Aorta (tissue), 5 donors: ENCODE measurements around the gene TPPP. TPM values are rescaled to one million over a fixed set of nuclear protein-coding genes. Genes with fewer than 3 reads are reported as not detected.
"Not testable (repeated sequence)": the region's sequence is repeated elsewhere in the genome, so short reads cannot be mapped to it uniquely, and the experiment has no call there.

Experiments
- ATAC-seq: fragments of 200-7000 bp; cut with Tn5 transposase; one replicate; pipeline ENCODE4 v1.9.1; 2022; ENCODE audit warnings: moderate library complexity; ENCODE audit not compliant: low FRiP score
- DNase-seq, 2 donors: peaks; one replicate each; pipeline ENCODE4 v3.0.0-alpha.2; 2020
- H3K27ac ChIP-seq, 2 donors: one replicate each; pipeline ENCODE4 v1.5.1; 2013; ENCODE audit warnings: low read length in 2 of 2, mild to moderate bottlenecking in 2 of 2, moderate library complexity in 2 of 2, control low read depth in 1 of 2, inconsistent platforms in 1 of 2, low read depth in 1 of 2
- H3K27me3 ChIP-seq, 2 donors: one replicate each; pipeline ENCODE4 v1.6.1; 2013; ENCODE audit warnings: control low read depth in 1 of 2, low read length in 1 of 2, mild to moderate bottlenecking in 1 of 2, moderate library complexity in 1 of 2; ENCODE audit not compliant: insufficient read depth in 2 of 2, control insufficient read depth in 1 of 2
- H3K36me3 ChIP-seq, 2 donors: one replicate each; pipeline ENCODE4 v1.6.1; 2013; ENCODE audit warnings: control low read depth in 1 of 2, low read length in 1 of 2, mild to moderate bottlenecking in 1 of 2; ENCODE audit not compliant: insufficient read depth in 2 of 2, control insufficient read depth in 1 of 2
- H3K4me1 ChIP-seq, 2 donors: one replicate each; pipeline ENCODE4 v1.6.1; 2013; ENCODE audit warnings: low read length in 2 of 2, control low read depth in 1 of 2, mild to moderate bottlenecking in 1 of 2, moderate library complexity in 1 of 2; ENCODE audit not compliant: insufficient read depth in 2 of 2, control insufficient read depth in 1 of 2
- H3K4me3 ChIP-seq, 2 donors: one replicate each; pipeline ENCODE4 v1.5.1; 2013; ENCODE audit warnings: low read length in 2 of 2, control low read depth in 1 of 2, mild to moderate bottlenecking in 1 of 2
- H3K9me3 ChIP-seq: one replicate; pipeline ENCODE4 v1.6.1; 2013; ENCODE audit warnings: mild to moderate bottlenecking, low read length; ENCODE audit not compliant: control insufficient read depth
- WGBS, 2 donors: extraction: QIAGEN DNeasy Blood & Tissue Kit; methylation state at CpG; one replicate each; pipeline ENCODE4 v1.1.7; 2013; 5-methylcytosine and 5-hydroxymethylcytosine counted together
- intact Hi-C, 2 donors: fragments of 100-400 bp; cut with DNase I; formaldehyde crosslinking; loops; one replicate each; pipeline versions ENCODE4 v1.14.2 to v1.15.0; 2022
- polyA plus RNA-seq, 2 donors: library from polyadenylated mRNA; stranded (reverse); fragments of 200-250 nt; gene quantifications; one replicate each; pipeline ENCODE4 v1.2.3, GENCODE V29; 2013
- total RNA-seq, 2 donors: library from RNA; stranded (reverse); fragmentation: NEBNext Ultra II Directional; extraction: Animal tissue kit (Norgen Biotek cat#: 25700); gene quantifications; one replicate each; pipeline ENCODE4 v1.2.1, GENCODE V29; 2021
- donor health status: healthy with polysubstance abuse.
- donor health status: Bipolar disorder and iron deficiency.
- donor health status: DM: no; HTN: no; CAD: no.
- donor health status: DM: no; HTN: no; CAD: no.
- donor health status: DM: yes; HTN: yes; CAD: no.

TPPP gene
- total and polyA plus RNA-seq, 4 donors, result 2.5 to 9.8 (median 5.2) TPM

GRCh38 chr5:688348-689010 is 4.7 kb downstream of the TPPP start:
- ATAC-seq, H3K27ac ChIP-seq, H3K27me3 ChIP-seq, H3K36me3 ChIP-seq, H3K9me3 ChIP-seq, H3K4me3 ChIP-seq, H3K4me1 ChIP-seq: not testable (repeated sequence)
- 86 to 87% methylated on average over 16 to 20 of the region's 30 CpGs for WGBS, 2 donors
- DNase-seq, result peak in 1 of 2 donors; percentile 80
- intact Hi-C loops, result loop anchor here in 1 of 2 donors (5.0 kb wide), 1 partner anchor 89 kb away; no protein-coding TSS in a partner anchor

- WGBS, 2 donors, result 89 to 100% methylated on average over 2 to 12 of the region's 12 CpGs
- DNase-seq, result peak in 1 of 2 donors; percentile 71
- intact Hi-C loops, result loop anchor here in 1 of 2 donors (5.0 kb wide), 1 partner anchor 90 kb away; no protein-coding TSS in a partner anchor
- H3K36me3 ChIP-seq, H3K27ac ChIP-seq, H3K4me1 ChIP-seq, H3K27me3 ChIP-seq, H3K9me3 ChIP-seq, H3K4me3 ChIP-seq, ATAC-seq: not testable (repeated sequence)
These were observed 6.2 kb downstream of the TPPP start for GRCh38 chr5:686936-687335.

GRCh38 chr5:686172-686523 is 7.0 kb downstream of the TPPP start:
- H3K4me1 ChIP-seq, H3K4me3 ChIP-seq, ATAC-seq, H3K9me3 ChIP-seq, H3K27ac ChIP-seq, H3K36me3 ChIP-seq, H3K27me3 ChIP-seq: not testable (repeated sequence)
- peak in 1 of 2 donors; percentile 72 for DNase-seq
- intact Hi-C loops, result loop anchor here in 1 of 2 donors (5.0 kb wide), 1 partner anchor 91 kb away; no protein-coding TSS in a partner anchor
- 95 to 97% methylated on average over 11 to 12 of the region's 12 CpGs for WGBS, 2 donors

GRCh38 chr5:685262-686171 is 7.6 kb downstream of the TPPP start:
- intact Hi-C loops, result loop anchor here in 1 of 2 donors (5.0 kb wide), 1 partner anchor 92 kb away; no protein-coding TSS in a partner anchor
- Histone ChIP-seq H3K27ac (no peak overlapping the region), H3K4me3 (no peak overlapping the region), H3K27me3 (no peaks in the 10 kb centered on the region), H3K4me1 (no peaks in the 10 kb centered on the region), H3K36me3 (no peaks in the 10 kb centered on the region), H3K9me3 (no peaks in the 10 kb centered on the region)
- WGBS, 2 donors, result 88 to 94% methylated on average over 24 of the region's 24 CpGs
- DNase-seq (peak; percentile 35 to 62), ATAC-seq (no peak)

GRCh38 chr5:684751-685216 is 8.4 kb downstream of the TPPP start:
- intact Hi-C loops, result loop anchor here (5.0 kb wide), 1 partner anchor 93 kb away; no protein-coding TSS in a partner anchor

GRCh38 chr5:683551-684481 is 9.3 kb downstream of the TPPP start:
- no peak for ATAC-seq
- Histone ChIP-seq H3K27ac (no peak overlapping the region), H3K9me3 (no peaks in the 10 kb centered on the region), H3K27me3 (no peaks in the 10 kb centered on the region), H3K36me3 (no peaks in the 10 kb centered on the region), H3K4me1 (no peaks in the 10 kb centered on the region), H3K4me3 (no peak overlapping the region)
- peak; percentile 40 to 80 for DNase-seq
- intact Hi-C loops, result loop anchor here in 1 of 2 donors (5.0 kb wide), 1 partner anchor 93 kb away; no protein-coding TSS in a partner anchor
- WGBS, 2 donors, result 78 to 89% methylated on average over 29 to 30 of the region's 30 CpGs

More at GRCh38 chr5:684751-685216, 8.4 kb downstream of the TPPP start:
- 86 to 92% methylated on average over 17 of the region's 17 CpGs for WGBS, 2 donors
- Histone ChIP-seq H3K27me3 (no peaks in the 10 kb centered on the region), H3K36me3 (no peaks in the 10 kb centered on the region), H3K9me3 (no peaks in the 10 kb centered on the region), H3K4me3 (no peak overlapping the region), H3K4me1 (no peaks in the 10 kb centered on the region), H3K27ac (no peak overlapping the region)
- DNase-seq (peak; percentile 41 to 46), ATAC-seq (no peak)

- 86% methylated on average over 15 to 17 of the region's 17 CpGs for WGBS, 2 donors
- H3K27ac ChIP-seq, H3K4me3 ChIP-seq, H3K9me3 ChIP-seq, H3K4me1 ChIP-seq, H3K27me3 ChIP-seq, ATAC-seq, H3K36me3 ChIP-seq: not testable (repeated sequence)
- peak; percentile 30 to 63 for DNase-seq
- intact Hi-C loops, result loop anchor here in 1 of 2 donors (5.0 kb wide), 1 partner anchor 94 kb away; no protein-coding TSS in a partner anchor
These were observed 10.3 kb downstream of the TPPP start for GRCh38 chr5:682651-683358.
